Measurements from ENCODE around the gene NANOS3. TPM values are rescaled to one million over a fixed set of nuclear protein-coding genes. Genes with fewer than 3 reads are reported as not detected.

NANOS3 gene
- total and polyA plus RNA-seq, 9 of the 15 experiments (the other 6 are each of a cell fraction or from before 2014, with no cell fraction given), result not detected

DNA sequence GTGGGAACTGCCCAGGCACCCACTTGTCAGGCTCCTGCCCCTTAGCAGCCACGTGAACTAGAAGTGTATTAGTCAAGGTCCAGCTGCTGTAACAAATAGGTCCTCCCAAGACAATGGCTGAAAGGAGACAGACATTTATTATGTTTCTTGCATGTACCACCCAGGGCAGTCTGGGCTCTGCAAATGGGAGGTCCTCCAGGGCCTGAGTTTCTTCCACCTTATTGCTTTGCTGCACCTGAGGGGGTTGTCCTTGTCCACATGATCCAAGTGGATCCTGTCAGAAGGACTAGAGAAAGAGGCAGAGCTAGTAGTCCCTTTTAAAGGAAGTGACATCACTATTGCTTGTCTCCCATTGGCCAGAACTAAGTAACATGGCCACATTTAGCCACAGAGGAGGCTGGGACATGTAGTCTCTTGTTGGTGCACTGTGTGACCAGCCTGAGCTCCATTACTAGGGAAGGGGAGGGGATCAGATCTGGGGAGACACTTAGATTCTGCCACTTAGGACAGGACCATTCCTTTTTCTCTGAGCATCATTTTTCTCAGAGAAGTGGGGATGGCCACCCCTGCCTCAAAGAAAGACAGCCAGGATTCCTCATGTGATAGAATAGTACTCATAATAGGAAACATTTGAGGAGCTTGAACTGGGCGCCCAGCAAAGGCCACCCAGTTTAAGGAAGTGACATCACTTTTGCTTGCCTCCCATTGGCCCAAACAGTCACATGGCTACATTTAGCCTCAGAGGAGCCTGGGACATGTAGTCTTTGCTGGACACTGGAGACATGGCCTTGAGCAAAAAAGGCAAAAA is 44.2 kb downstream of the NANOS3 start (continued):
- TF ChIP-seq, protein P1, sequence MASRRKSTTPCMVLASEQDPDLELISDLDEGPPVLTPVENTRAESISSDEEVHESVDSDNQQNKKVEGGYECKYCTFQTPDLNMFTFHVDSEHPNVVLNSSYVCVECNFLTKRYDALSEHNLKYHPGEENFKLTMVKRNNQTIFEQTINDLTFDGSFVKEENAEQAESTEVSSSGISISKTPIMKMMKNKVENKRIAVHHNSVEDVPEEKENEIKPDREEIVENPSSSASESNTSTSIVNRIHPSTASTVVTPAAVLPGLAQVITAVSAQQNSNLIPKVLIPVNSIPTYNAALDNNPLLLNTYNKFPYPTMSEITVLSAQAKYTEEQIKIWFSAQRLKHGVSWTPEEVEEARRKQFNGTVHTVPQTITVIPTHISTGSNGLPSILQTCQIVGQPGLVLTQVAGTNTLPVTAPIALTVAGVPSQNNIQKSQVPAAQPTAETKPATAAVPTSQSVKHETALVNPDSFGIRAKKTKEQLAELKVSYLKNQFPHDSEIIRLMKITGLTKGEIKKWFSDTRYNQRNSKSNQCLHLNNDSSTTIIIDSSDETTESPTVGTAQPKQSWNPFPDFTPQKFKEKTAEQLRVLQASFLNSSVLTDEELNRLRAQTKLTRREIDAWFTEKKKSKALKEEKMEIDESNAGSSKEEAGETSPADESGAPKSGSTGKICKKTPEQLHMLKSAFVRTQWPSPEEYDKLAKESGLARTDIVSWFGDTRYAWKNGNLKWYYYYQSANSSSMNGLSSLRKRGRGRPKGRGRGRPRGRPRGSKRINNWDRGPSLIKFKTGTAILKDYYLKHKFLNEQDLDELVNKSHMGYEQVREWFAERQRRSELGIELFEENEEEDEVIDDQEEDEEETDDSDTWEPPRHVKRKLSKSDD (conservative IDR thresholded peaks at IDR 0.05; ENCODE audit: low read length), result no peak
- TF ChIP-seq, protein P2, sequence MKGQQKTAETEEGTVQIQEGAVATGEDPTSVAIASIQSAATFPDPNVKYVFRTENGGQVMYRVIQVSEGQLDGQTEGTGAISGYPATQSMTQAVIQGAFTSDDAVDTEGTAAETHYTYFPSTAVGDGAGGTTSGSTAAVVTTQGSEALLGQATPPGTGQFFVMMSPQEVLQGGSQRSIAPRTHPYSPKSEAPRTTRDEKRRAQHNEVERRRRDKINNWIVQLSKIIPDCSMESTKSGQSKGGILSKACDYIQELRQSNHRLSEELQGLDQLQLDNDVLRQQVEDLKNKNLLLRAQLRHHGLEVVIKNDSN (CRISPR knock-in tag; IDR thresholded peaks at IDR 0.05), result peak; percentile 96
- TF ChIP-seq SPI1 (IDR thresholded peaks at IDR 0.05; ENCODE audit: borderline replicate concordance, low read depth, low read length), result peak; percentile 80
- TF ChIP-seq, protein P3, sequence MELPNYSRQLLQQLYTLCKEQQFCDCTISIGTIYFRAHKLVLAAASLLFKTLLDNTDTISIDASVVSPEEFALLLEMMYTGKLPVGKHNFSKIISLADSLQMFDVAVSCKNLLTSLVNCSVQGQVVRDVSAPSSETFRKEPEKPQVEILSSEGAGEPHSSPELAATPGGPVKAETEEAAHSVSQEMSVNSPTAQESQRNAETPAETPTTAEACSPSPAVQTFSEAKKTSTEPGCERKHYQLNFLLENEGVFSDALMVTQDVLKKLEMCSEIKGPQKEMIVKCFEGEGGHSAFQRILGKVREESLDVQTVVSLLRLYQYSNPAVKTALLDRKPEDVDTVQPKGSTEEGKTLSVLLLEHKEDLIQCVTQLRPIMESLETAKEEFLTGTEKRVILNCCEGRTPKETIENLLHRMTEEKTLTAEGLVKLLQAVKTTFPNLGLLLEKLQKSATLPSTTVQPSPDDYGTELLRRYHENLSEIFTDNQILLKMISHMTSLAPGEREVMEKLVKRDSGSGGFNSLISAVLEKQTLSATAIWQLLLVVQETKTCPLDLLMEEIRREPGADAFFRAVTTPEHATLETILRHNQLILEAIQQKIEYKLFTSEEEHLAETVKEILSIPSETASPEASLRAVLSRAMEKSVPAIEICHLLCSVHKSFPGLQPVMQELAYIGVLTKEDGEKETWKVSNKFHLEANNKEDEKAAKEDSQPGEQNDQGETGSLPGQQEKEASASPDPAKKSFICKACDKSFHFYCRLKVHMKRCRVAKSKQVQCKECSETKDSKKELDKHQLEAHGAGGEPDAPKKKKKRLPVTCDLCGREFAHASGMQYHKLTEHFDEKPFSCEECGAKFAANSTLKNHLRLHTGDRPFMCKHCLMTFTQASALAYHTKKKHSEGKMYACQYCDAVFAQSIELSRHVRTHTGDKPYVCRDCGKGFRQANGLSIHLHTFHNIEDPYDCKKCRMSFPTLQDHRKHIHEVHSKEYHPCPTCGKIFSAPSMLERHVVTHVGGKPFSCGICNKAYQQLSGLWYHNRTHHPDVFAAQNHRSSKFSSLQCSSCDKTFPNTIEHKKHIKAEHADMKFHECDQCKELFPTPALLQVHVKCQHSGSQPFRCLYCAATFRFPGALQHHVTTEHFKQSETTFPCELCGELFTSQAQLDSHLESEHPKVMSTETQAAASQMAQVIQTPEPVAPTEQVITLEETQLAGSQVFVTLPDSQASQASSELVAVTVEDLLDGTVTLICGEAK (IDR thresholded peaks at IDR 0.05), result peak; percentile 85
- TF ChIP-seq, protein P3 (CRISPR knock-in tag; IDR thresholded peaks at IDR 0.05), result no peak
- peak; percentile 14; the same call in 1 of the 2 replicates for TF ChIP-seq NR2C1 (IDR thresholded peaks at IDR 0.05)
- no peak for TF ChIP-seq NR2C1 (tag; IDR thresholded peaks at IDR 0.05)
- TF ChIP-seq CREBBP (IDR thresholded peaks at IDR 0.05; ENCODE audit: low read depth, low read length), result no peak
- TF ChIP-seq, protein P4, sequence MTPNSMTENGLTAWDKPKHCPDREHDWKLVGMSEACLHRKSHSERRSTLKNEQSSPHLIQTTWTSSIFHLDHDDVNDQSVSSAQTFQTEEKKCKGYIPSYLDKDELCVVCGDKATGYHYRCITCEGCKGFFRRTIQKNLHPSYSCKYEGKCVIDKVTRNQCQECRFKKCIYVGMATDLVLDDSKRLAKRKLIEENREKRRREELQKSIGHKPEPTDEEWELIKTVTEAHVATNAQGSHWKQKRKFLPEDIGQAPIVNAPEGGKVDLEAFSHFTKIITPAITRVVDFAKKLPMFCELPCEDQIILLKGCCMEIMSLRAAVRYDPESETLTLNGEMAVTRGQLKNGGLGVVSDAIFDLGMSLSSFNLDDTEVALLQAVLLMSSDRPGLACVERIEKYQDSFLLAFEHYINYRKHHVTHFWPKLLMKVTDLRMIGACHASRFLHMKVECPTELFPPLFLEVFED (CRISPR knock-in tag; conservative IDR thresholded peaks at IDR 0.05), result no peak
- TF ChIP-seq TRIM28 (IDR thresholded peaks at IDR 0.05), result peak; percentile 88
- TF ChIP-seq EP400 (IDR thresholded peaks at IDR 0.05), result no peak
- TF ChIP-seq HCFC1 (IDR thresholded peaks at IDR 0.05; ENCODE audit: low read depth, low read length), result peak; percentile 82
- no peak for TF ChIP-seq MAFF (IDR thresholded peaks at IDR 0.05; ENCODE audit: low read length)
- no peak for TF ChIP-seq NFIC (IDR thresholded peaks at IDR 0.05)
- TF ChIP-seq CAMTA2 (CRISPR knock-in tag; conservative IDR thresholded peaks at IDR 0.05), result no peak
